Panc1 (cell line): ENCODE results near the gene NFATC4. TPM values are rescaled to one million over a fixed set of nuclear protein-coding genes. Genes with fewer than 3 reads are reported as not detected.

Source experiments
- ATAC-seq: fragments of 200-7000 bp; cut with Tn5 transposase; 2 replicates; pipeline ENCODE4 v1.9.1; 2020; ENCODE audit warnings: mild to moderate bottlenecking, moderate library complexity
- BruUV-seq: library from RNA; stranded (reverse); fragments of 400-500 nt; replicated peaks from 2 replicates; lab custom pipeline; 2021; lab: Mats Ljungman, UMichigan
- CTCF ChIA-PET: fragments of 300-600 bp; sonication (Branson Sonifier 250); formaldehyde crosslinking; loops from one replicate; lab custom pipeline; 2022; ENCODE audit warnings: antibody characterized with exemption; lab: Charles Lee
- POLR2A ChIA-PET: fragments of 300-600 bp; sonication (Branson Sonifier 250); formaldehyde crosslinking; loops from one replicate; lab custom pipeline; 2022; ENCODE audit warnings: antibody characterized with exemption; lab: Charles Lee
- DNase-seq: peaks from one replicate; pipeline ENCODE4 v3.0.0-alpha.2; 2010; ENCODE audit warnings: low read depth, low spot score
- H3K27ac ChIP-seq: 2 replicates; pipeline ENCODE4 v1.5.1; 2011; ENCODE audit warnings: mild to moderate bottlenecking, low read length, inconsistent platforms
- H3K27me3 ChIP-seq: fragments of 200-500 bp; sonication (Bioruptor generic); 2 replicates; pipeline ENCODE4 v1.6.0; 2014; ENCODE audit warnings: low read length, inconsistent platforms; ENCODE audit not compliant: control insufficient read depth, insufficient read depth
- H3K36me3 ChIP-seq: fragments of 200-500 bp; sonication (Bioruptor generic); 2 replicates; pipeline ENCODE4 v1.5.1; 2014; ENCODE audit warnings: inconsistent platforms, mild to moderate bottlenecking, low read length, moderate library complexity; ENCODE audit not compliant: control insufficient read depth, insufficient read depth
- H3K4me1 ChIP-seq: 2 replicates; pipeline ENCODE4 v1.5.1; 2011; ENCODE audit warnings: inconsistent platforms, mild to moderate bottlenecking, low read length, moderate library complexity; ENCODE audit not compliant: control insufficient read depth, insufficient read depth
- H3K4me3 ChIP-seq, 2 experiments: 2 replicates each; pipeline ENCODE4 v1.5.1; 2011 to 2012; ENCODE audit warnings: low read depth in 2 of 2, low read length in 2 of 2, mild to moderate bottlenecking in 2 of 2, inconsistent platforms in 1 of 2, moderate library complexity in 1 of 2
- H3K9me3 ChIP-seq: fragments of 200-500 bp; sonication (Bioruptor generic); 2 replicates; pipeline ENCODE4 v1.5.1; 2014; ENCODE audit warnings: low read depth, mild to moderate bottlenecking, inconsistent platforms, low read length, moderate library complexity; ENCODE audit not compliant: control insufficient read depth, insufficient read depth
- CTCF ChIP-seq: fragments of 450-650 bp; IDR thresholded peaks from 2 replicates; pipeline ENCODE4 v1.5.1; 2017; ENCODE audit warnings: mild to moderate bottlenecking
- POLR2AphosphoS5 ChIP-seq: IDR thresholded peaks from 2 replicates; pipeline ENCODE4 v1.6.1; 2012; ENCODE audit warnings: mild to moderate bottlenecking, low read depth, low read length, moderate library complexity
- REST ChIP-seq, 2 experiments: IDR thresholded peaks; 2 replicates each; pipeline ENCODE4 v1.6.1; 2011 to 2012; ENCODE audit warnings: low read depth in 2 of 2, control low read depth in 1 of 2, low read length in 1 of 2, mild to moderate bottlenecking in 1 of 2, moderate library complexity in 1 of 2; ENCODE audit not compliant: insufficient read depth in 1 of 2
- SIN3A ChIP-seq: IDR thresholded peaks from 2 replicates; pipeline ENCODE4 v1.6.1; 2012; ENCODE audit warnings: low read depth, mild to moderate bottlenecking, low read length, moderate library complexity, borderline replicate concordance; ENCODE audit not compliant: insufficient read depth
- TCF7L2 ChIP-seq: IDR thresholded peaks from 2 replicates; pipeline ENCODE4 v1.6.1; 2011; ENCODE audit warnings: mild to moderate bottlenecking, low read depth, low read length, inconsistent platforms
- in situ Hi-C: cut with HindIII; loops from 2 replicates; pipeline ENCODE4 v1.10.0; 2016; ENCODE audit warnings: low sequenced_read_pairs, low pct_unique_long_range_greater_than_20kb
- intact Hi-C: fragments of 100-400 bp; cut with micrococcal nuclease; formaldehyde crosslinking; loops from one replicate; pipeline ENCODE4 v1.10.0; 2022; ENCODE audit not compliant: unreplicated experiment
- total RNA-seq: library from RNA; stranded (reverse); gene quantifications from one replicate; pipeline ENCODE4 v1.2.1, GENCODE V29; 2021; ENCODE audit not compliant: unreplicated experiment

NFATC4 gene
- total RNA-seq, 1 experiment from 2014 or later = 0.36 TPM

- H3K36me3 ChIP-seq = no peaks in the 10 kb centered on the region
- intact Hi-C loops = no loop called here
- no peak for DNase-seq
- in situ Hi-C loops = no loop called here
- ChIA-PET POLR2A (no interaction called here), CTCF (no interaction called here)
- BruUV-seq = no TSS peak
- H3K4me3 ChIP-seq = no peak overlapping the region
- TF ChIP-seq TCF7L2 = no peak
- TF ChIP-seq SIN3A = no peak
- no peak for TF ChIP-seq POLR2AphosphoS5
- no peak for TF ChIP-seq REST (IDR thresholded peaks at IDR 0.05; ENCODE audit: insufficient read depth in 1 of 2, low read depth in 2 of 2, low read length in 1 of 2)
- TF ChIP-seq CTCF = no peak
- no peak overlapping the region for H3K27ac ChIP-seq
- no peak for ATAC-seq
- H3K4me1 ChIP-seq = no peaks in the 10 kb centered on the region
- no peaks in the 10 kb centered on the region for H3K27me3 ChIP-seq
- H3K9me3 ChIP-seq = no peaks in the 10 kb centered on the region
Measured at GRCh38 chr14:24381363-24382063, 13.5 kb downstream of the NFATC4 start.

- ChIA-PET POLR2A (no interaction called here), CTCF (no interaction called here)
- Histone ChIP-seq H3K36me3 (no peaks in the 10 kb centered on the region), H3K9me3 (no peaks in the 10 kb centered on the region), H3K27ac (no peak overlapping the region), H3K4me3 (no peak overlapping the region), H3K27me3 (no peaks in the 10 kb centered on the region), H3K4me1 (no peaks in the 10 kb centered on the region)
- ATAC-seq (no peak), DNase-seq (no peak)
- BruUV-seq = no TSS peak
- TF ChIP-seq REST (IDR thresholded peaks at IDR 0.05; ENCODE audit: insufficient read depth in 1 of 2, low read depth in 2 of 2, low read length in 1 of 2) (no peak), SIN3A (no peak), POLR2AphosphoS5 (no peak), TCF7L2 (no peak), CTCF (no peak)
- in situ Hi-C loops (no loop called here), intact Hi-C loops (no loop called here)
Measured at GRCh38 chr14:24382064-24382371, 14.0 kb downstream of the NFATC4 start.
